SKM-1 (cell line): ENCODE data around the gene MED27.

Experiments used
- DNase-seq: peaks from one replicate; lab custom pipeline; 2025; ENCODE audit not compliant: unreplicated experiment; lab: John Stamatoyannopoulos, UW

Gene MED27

DNA sequence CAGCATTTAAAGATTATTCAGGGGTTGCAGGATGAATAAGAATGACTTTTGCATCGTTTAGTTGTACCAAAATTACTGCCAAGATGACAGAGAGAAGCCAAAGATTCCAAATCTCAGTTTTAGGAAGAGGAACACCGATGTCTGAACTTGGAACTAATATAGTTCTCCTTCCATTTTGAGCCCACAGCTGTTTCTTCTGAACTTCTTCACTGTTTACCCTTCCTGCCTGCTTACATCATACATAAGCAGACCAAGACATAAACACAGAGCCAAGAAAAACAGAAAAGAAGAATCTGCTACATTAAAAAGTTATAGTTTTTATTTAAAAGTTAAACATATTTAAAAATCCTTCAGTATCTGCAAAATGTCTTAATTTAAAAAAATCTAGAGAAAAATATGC is 192.8 kb downstream of the MED27 start:
- DNase-seq: no peak

DNA sequence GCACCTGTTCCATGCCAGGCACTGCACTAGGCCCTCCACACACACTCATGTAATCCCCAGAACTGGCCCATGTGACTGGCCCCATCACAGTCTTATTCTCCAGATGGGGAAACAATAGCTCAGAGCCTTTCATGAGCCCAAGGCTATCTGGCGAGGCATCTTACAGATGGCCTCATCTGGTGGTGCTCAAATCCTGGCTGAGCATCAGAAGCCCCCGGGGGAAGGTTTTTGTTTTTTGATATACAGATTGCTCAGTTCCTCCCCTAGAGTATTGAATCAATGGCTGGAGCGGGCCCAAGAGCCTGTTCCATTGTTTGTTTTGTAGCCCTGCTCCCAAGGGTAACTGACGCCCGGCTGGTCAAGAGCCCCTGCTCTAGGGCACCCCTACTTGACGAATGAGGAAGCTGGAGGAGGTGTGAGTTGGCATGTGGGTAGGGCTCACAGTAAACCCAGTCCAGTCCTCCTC is 194.5 kb downstream of the MED27 start:
- DNase-seq: no peak

DNA sequence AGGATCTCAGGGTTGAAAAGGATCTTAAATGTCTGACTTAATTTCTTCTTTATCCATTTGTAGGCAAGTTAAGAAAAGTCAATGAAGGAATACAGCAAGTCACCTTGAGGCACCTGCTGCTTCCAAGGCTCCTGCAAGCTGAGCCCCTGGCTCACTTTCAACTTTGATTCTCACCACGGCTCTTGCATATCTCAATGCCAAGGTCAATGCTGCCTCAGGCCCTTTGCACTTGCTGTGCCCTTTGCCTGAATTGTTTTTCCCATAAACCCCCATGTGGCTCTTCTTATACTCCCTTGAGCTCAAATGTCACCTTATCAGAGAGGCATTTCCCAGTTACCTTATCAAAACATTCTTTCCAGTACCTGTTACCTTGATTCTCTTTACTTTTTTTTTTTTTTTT is 195.4 kb downstream of the MED27 start:
- no peak for DNase-seq

DNA sequence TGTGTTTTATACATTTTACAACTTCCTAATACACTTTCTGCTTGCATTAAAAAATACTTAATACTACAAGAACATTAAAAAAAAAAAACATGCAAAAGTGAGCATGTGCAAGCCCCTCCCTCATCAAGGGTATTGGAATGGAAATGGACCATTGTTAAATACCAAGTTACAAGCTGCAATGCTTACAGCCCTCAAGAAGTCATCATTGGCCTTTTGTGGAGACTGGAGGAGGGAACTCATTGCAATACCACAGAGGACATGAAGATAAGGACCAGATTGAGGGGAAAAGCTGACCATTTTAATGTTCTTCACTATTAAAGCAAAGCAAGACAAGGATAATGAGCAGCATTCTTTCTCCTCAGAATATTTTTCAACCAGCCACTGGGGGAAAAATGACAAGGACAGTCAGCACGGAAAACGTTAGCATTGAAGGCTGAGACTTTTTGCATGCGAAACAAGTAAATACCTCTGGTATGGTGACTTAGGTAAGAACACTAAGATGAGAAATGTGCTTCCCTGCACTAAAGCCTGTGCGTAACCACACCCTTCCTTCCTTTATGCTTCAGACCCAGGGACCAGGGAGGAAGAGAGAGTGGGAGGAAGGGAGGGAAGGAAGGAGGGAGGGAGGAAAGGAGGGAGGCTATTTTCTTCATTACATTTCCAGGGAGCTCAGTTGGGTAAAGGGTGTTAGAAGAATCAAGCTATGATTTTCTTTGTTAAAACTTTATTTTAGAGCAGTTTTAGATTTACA is 198.7 kb downstream of the MED27 start:
- DNase-seq: no peak

DNA sequence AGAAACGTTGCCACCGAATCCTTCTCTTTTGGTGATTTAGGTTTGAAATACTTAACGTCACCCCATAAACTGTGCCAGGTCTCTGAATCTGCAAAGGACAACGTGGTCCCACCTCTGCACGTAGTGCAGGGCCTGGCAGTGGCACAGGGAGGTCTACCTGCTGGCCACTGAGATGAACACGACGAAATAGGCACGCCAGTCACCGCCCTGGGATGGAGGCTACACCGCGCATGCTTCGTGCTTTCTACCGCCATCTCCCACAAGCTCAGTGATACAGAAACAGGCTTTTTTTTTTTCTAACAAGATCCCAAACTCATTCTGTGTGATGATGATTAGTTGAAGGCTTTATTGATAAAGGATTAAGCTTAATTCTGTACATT is 199.8 kb downstream of the MED27 start:
- no peak for DNase-seq

DNA sequence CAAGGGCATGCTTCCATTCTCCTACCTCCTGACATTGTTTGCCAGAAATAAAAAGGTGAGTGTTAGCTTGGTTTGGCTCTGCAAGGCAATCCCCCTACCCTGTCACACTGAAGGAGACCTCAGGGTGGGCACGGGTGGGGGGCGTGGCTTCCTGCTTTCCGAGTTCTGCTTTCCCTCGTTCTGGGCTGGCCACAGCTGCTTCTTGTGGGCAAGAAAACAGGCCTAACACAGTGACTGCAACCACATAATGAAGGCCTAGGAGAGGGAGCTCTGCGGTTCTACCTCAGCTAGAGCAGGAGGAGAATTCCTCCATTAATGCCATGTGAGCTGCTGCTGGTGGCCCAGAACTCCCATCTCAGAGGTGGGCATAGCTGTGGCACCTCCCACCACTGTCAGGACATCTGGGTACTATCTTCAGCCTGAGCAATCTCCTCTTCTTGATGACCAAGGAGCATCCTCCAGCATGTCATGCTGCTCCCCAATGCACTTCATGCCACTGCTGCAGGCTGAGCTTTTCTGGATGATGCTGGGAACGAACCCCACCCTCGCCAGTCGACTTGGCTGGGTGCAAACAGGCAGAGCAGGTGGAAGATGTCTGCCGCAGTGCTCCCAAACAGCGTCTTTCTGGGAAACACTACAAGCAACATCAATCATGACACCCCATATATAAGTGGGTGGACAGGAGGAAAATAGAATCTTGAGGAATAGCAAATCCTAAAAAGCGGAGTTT is 200.3 kb downstream of the MED27 start:
- DNase-seq: no peak

DNA sequence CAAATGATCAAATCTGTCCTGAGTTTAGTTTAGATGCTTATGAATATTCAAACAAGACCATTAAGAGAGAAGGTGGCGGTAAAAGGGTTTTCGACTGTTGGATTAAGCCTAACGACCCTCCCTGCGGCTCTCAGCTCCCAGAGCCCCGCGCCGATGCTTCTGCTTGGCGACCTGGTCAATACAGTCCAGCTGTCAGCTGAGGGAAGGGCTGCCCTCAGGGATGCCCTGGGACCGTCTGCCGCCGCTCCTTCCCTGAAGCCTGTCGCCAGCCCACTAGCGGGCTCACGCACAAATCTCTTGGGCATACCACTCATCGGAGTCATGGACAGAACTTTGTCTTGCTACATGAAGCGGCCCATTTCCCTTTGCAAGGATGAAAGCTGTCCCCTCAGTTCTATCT is 203.2 kb downstream of the MED27 start:
- DNase-seq: no peak

DNA sequence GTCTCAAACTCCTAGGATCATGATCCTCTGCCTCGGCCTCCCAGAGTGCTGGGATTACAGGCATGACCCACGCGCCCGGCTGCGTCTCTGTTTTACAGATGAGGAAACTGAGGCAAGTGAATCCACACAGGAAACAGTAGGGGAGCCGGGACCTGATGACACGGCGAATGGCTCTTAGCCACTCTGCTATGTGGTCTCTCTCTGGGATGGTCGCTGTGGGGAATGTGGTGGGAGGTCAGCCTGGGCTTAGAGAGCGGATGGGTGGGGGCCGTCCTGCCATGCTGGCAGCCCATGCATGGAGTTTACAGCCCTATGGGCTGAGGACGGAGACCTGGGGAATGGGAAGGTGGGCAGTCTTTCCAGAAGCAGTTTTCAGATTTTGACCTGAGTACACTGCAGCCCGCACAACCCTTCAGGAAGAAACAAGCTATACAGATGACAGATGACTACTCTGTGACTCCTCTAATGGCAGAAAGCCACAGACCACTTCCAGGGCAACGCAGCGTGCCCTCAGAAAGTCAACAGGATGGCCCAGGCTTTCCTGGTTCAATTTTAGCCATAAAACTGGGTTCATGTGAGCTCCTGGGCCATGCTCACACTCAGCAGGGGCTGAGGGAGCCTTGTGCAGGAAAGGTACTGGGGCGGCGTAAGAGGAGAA is 203.7 kb downstream of the MED27 start:
- DNase-seq: no peak

DNA sequence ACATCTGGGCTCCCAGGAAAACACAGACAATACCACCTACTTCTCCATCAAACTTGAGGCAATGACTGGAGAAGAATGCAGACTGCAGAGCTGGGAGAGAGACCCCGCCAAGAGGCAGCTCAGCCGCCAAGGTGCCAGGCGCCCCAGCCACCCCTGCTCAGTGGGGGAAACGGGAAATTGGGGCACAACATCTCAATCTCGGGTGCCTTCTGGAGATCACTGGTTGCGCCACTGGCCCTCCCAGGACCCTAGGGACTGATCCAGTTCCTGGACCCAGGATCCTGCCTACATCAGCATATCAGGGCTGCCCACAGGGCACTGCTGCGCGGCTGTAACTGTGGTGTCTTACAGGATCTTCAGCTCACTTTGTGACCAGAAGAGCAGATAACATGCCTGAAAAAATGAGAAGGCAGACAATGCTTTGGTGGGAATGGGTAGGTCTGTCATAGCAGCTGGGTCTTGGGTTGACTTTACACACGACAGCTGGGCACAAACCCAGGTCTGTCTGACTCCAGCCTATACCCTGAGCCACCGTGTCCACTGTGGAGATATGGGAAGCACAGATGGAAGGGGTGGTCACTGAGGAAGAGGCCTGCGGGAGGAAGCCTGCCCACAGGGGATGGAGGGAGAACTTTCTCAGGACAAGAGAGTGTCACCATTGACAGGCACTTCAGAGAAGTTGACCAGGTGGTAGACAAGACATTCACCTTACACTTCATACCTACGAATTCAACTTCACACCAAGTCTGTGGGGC is 204.6 kb downstream of the MED27 start:
- no peak for DNase-seq

DNA sequence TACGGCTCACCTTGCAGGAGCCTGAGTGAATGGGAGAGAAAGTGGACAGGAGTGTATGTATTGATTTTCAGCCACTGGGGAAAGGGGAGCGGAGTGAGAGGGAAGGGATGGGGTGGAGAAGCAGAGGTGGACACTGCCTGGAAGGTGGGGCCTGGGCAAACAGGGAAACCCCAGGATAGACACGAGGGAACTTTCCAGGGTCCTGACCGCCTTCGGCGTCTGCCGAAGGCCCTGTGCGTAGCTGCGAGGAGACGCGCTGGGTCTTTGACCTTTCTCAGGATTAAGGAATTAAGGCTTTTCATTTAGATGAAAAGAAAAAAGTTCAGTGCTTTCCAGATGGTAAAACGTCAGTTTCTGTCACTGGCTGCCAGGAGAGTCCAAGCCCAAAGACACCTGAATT is 205.2 kb downstream of the MED27 start:
- DNase-seq: no peak

DNA sequence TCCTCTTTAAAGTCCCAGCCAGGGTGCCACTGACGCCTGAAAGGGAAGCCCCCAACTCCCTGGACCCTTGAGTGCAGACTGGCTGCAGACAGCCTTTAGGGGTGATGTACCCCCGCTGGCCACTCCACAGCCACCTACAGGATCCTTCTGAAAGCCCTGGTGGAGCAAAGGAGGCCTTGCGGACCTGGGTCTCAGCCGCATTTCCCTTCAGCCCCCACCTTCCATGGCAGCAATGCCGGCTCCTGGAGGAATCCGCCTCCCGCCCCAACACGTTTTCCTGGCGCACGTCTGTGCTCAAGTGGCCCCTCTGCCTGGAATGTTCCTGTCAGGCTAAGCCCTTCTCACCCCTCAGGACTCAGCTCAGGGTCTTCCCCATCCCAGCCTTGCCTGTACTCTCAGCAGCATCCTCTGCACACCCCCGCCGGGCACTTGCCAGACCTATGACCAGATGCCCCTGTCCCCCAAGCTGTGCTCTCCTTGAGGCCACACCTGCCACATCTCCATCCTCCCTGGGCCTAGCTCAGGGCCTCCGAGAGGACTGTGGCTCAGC is 205.7 kb downstream of the MED27 start:
- no peak for DNase-seq

DNA sequence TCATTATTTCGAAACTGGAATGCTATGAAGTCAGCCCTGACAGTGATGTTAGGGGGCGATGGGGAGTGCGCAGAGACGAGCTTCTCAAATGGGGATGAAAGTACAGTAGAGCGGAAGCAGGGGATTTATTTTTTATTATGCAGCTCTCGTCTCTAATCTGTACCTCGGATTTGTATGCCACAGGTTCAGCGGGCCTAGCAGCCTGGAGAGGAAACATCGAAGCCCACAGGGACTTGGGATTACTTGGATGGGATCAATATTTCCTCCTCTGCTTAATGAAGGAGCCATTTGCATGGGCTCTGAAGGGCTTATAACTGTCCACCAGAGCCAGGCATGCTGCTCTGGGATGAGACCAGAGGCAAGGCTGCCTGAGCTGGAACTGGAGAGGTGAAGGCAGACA is 206.3 kb downstream of the MED27 start:
- no peak for DNase-seq

DNA sequence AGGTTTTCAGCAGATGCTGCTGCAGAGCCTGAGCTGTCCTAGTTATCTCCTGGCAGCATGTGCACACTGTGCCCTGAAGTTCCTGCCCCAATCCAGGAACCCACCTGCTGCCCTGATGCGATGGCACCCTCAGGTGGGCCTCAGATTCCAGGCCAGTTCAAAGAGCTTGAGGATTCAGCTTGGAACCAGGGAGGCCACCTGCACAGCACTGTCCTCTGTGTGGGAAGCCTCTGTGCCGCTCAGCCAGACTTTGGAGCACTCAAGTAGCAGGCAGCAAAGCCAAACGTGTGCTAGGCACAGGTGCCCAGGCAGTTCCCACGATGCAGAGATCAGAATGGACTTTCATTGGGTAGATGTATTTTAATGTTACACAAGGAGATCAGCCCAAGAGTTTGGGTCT is 207.0 kb downstream of the MED27 start:
- DNase-seq: no peak

DNA sequence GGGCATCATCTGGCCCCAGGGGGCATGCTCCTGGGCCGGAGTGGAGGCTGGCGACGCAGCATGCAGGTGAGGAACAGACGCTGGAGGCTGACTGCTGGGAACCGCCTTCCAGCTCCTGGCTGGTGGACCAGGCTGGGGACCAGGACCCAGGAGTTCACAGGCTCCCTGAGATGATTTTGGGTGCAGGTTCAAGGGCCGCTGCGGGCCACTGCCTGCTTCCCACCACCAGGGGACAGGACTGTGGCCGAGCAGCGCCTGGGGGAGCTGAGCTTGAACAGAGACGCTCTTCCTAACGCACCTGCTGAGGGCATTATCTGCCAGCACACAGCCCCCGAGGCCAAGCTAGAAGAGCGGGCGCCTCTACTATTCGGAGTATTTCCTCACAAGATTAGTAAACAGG is 207.7 kb downstream of the MED27 start:
- DNase-seq: no peak

DNA sequence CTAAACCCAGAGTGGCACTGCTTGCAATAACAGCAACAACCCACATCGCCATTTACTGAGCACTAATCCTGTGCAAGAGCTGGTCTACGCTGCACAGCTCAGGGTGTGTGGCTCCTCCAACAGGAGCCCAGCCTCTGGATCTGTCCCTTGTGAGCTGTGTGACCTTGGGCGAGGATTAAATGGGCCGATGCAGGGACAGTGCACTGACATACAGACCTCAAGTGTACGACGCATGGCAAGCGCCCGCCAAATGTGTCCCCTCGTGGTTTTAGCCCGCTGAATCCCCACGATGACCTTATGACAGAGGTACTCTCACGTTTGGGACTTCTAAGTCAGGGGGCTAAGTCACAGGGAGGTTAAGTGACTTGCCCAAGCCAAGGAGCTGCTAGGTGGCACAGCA is 209.5 kb downstream of the MED27 start:
- no peak for DNase-seq

DNA sequence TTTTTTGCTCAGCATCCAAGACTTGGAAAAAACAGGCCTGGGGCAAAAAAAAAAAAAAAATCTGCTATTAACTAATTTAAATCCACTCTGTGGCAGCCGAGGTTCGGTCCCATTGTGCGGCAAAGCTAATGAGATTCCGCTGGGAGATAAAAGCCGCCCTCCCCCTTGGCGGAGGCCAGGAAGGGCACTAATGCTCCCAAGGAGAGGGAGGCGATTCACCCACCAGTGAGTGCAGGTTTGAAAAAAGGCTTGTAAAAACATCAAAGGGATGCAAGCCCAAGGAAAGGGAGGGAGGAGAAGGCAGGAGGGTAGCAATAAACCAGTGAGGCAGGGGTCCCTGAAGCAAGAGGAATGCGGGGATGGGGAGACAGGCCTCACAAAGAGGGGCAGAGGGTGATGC is 210.3 kb downstream of the MED27 start:
- no peak for DNase-seq

DNA sequence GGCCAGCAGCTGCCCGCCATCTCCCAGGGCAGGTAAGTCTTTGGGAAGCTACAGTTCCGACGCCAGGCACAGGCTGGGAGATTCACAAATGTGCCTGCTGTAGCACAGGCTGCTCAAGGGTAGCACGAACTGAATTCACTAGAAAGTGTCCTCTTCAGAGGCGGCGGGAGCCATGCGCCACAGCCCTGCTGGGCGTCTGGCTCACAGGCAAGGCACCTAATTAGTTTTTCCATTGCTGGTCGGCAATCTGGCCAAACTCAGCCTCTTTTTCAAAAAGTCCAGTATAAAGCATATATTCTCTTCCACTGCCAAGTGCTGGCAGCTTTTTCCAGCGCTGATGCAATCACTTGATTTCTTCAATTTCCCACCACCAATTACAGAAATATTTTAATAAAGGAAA is 210.9 kb downstream of the MED27 start:
- no peak for DNase-seq

DNA sequence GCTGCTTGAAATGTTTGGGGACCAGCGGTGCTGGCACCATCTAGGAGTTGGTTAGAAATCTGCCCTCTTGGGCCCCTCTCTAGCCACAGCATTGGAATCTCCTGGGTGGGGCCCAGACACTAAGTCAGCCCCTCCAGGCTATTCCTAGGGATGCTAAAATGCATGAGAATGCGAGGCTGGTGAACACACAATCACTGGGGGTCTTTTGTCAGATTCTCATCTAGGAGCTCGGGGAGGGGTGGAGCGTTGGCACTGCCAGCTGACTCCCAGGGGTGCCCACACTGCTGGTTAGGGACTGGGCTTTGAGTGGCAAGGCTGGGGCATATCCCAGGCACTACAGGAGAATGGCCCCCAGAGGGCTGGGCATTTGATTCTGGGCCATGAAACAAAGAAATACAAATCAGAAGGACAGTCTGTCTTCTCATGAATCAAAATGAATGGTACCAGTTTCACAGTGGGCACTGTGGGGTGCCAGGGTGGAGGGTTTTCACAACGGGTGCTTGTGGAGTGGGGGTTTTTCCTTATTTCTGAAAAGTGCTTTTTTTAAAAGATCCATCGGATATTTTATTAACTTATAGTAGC is 212.0 kb downstream of the MED27 start:
- no peak for DNase-seq

DNA sequence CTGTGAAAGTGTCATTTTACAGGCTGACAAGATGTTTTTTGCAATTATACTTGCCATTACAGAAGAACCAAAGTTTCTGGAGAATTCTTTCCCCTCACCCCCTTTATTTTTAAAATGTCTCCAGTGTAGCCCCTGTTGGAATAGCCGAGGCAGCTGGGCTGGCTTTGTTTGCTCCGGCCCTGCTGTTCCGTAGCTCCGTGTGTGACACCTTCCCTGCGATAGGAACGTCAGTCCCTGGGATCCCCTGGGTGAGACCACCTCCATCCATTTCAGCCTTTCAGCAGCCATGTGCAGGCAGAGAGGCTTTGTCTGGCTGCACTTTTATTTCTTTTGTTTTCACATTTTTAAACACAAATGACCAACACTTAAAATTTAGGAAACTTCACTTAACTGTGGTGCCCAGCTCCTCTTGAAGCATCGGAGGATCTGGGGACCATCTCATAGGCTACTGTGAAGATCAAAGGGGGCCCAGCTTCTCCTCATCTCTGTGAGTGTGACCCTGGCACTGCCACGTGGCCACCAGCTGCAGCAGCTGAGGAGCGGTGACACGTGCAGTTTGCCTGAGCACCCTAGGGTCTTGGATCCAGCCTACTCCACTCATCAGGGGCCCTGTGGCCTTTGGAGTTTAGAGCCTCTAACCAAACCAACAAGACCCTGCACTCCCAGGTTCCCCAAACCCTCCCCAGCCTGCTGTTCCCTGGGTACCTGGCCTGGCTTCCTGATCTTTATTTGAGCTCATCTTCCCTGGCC is 214.0 kb downstream of the MED27 start:
- no peak for DNase-seq

DNA sequence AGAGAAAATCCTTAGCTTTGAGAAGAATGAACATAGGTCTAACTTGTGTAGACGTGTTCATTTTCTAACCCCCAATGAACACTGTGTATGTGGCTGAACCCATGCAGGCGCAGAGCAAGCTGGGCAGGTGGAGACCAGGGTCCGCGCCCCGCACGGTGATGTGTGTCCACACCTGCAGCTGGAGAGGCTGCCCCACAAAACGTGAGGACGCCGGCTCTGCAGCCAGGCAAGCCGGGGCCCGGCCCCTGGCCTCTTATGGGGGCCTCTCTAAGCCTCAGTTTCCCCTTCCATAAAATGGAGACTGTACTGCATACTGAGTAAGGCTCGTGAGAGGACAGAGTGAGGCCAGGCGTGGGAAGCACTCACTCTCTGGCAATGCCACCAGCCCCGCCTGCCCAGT is 215.1 kb downstream of the MED27 start:
- no peak for DNase-seq
